Measurements from ENCODE around the gene MBD2.
"Not testable (repeated sequence)": the region's sequence is repeated elsewhere in the genome, so short reads cannot be mapped to it uniquely, and the experiment has no call there.

Gene MBD2

GRCh38 chr18:54260396-54261072, 36.1 kb upstream of the MBD2 start (continued):
- TF ChIP-seq, protein P1, sequence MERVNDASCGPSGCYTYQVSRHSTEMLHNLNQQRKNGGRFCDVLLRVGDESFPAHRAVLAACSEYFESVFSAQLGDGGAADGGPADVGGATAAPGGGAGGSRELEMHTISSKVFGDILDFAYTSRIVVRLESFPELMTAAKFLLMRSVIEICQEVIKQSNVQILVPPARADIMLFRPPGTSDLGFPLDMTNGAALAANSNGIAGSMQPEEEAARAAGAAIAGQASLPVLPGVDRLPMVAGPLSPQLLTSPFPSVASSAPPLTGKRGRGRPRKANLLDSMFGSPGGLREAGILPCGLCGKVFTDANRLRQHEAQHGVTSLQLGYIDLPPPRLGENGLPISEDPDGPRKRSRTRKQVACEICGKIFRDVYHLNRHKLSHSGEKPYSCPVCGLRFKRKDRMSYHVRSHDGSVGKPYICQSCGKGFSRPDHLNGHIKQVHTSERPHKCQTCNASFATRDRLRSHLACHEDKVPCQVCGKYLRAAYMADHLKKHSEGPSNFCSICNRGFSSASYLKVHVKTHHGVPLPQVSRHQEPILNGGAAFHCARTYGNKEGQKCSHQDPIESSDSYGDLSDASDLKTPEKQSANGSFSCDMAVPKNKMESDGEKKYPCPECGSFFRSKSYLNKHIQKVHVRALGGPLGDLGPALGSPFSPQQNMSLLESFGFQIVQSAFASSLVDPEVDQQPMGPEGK (tag by site-specific recombination; IDR thresholded peaks at IDR 0.05): no peak
- TF ChIP-seq HOXD13 (CRISPR knock-in tag; IDR thresholded peaks at IDR 0.05; ENCODE audit: borderline replicate concordance) (no peak), SP2 (tag by site-specific recombination; IDR thresholded peaks at IDR 0.05) (no peak)

DNA sequence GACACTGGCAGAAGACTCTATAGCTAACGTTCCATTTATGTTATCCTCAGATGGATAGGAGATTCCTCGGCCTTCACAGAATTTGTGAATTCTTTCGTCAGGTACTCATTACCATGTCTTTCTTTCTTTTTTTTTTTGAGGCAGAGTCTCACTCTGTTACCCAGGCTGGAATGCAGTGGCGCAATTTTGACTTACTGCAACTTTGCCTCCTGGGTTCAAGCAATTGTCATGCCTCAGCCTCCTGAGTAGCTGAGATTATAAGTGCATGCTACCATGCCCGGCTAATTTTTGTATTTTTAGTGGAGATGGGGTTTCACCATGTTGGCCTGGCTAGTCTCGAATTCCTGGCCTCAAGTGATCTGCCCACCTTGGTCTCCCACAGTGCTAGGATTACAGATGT, 33.3 kb upstream of the MBD2 start:
- POLR2A ChIA-PET; H3K4me1 ChIP-seq (ENCODE audit: control insufficient read depth, insufficient read depth, low read length): not testable (repeated sequence)

DNA sequence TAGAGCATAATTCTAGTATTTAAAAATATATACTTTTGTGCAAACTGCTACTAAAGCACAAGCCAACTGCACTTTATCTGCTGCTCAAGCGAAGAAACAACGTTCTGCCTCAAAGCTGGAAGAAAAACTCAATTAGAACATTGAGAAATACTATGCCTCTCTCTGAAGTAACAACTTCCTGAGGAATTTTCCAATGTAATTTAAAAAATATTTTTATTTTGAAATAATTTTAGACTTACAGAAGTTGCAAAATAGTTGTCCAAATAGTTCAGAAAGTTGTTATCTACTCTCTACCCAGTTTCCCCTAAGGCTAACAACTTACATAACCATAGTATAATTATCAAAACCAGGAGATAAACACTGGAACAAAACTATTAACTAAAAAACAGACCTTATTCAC, 32.5 kb upstream of the MBD2 start:
- Histone ChIP-seq H3K9me3 (ENCODE audit: control insufficient read depth, insufficient read depth, low read depth, low read length) (no peaks in the 10 kb centered on the region), H3K4me1 (ENCODE audit: control insufficient read depth, insufficient read depth, low read length) (peaks cover 9% of the 10 kb centered on the region), H3K4me3 (ENCODE audit: low read depth, low read length) (no peak overlapping the region), H3K27ac (ENCODE audit: extremely low read depth, low read depth, low read length) (no peak overlapping the region), H3K36me3 (ENCODE audit: control insufficient read depth in 2 of 2, insufficient read depth in 1 of 2, low read length in 2 of 2) (no peaks in the 10 kb centered on the region)
- ChIA-PET CTCF (interaction anchor here (0.5 kb wide), 1 partner anchor 133 kb away, joined by 3 read pairs; no protein-coding TSS in a partner anchor), POLR2A (no interaction called here)
- TF ChIP-seq, protein P2, sequence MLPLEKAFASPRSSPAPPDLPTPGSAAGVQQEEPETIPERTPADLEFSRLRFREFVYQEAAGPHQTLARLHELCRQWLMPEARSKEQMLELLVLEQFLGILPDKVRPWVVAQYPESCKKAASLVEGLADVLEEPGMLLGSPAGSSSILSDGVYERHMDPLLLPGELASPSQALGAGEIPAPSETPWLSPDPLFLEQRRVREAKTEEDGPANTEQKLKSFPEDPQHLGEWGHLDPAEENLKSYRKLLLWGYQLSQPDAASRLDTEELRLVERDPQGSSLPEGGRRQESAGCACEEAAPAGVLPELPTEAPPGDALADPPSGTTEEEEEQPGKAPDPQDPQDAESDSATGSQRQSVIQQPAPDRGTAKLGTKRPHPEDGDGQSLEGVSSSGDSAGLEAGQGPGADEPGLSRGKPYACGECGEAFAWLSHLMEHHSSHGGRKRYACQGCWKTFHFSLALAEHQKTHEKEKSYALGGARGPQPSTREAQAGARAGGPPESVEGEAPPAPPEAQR (tag by site-specific recombination; IDR thresholded peaks at IDR 0.05): no peak
- no peak for TF ChIP-seq KLF10 (tag by site-specific recombination; IDR thresholded peaks at IDR 0.05)

More for the DNA sequence above, 33.3 kb upstream of the MBD2 start:
- H3K27ac ChIP-seq (ENCODE audit: extremely low read depth, low read depth, low read length); H3K4me3 ChIP-seq (ENCODE audit: low read depth, low read length); H3K9me3 ChIP-seq (ENCODE audit: control insufficient read depth, insufficient read depth, low read depth, low read length); H3K36me3 ChIP-seq (ENCODE audit: control insufficient read depth in 2 of 2, insufficient read depth in 1 of 2, low read length in 2 of 2): not testable (repeated sequence)
- CTCF ChIA-PET: interaction anchor here (0.5 kb wide), 2 partner anchors 40 to 133 kb away, joined by 3 read pairs; no protein-coding TSS in a partner anchor

- H3K4me3 ChIP-seq (ENCODE audit: low read depth, low read length): no peak overlapping the region
- peaks cover 9% of the 10 kb centered on the region for H3K4me1 ChIP-seq (ENCODE audit: control insufficient read depth, insufficient read depth, low read length)
- CTCF ChIA-PET: interaction anchor here (1.2 to 1.3 kb wide), 2 partner anchors 10 to 14 kb away, joined by 5 read pairs; partner anchors contain the start of gene POLI
- H3K36me3 ChIP-seq (ENCODE audit: control insufficient read depth in 2 of 2, insufficient read depth in 1 of 2, low read length in 2 of 2): no peaks in the 10 kb centered on the region
- POLR2A ChIA-PET: no interaction called here
- H3K27ac ChIP-seq (ENCODE audit: extremely low read depth, low read depth, low read length): no peak overlapping the region
- TF ChIP-seq KLF16 (tag by site-specific recombination; IDR thresholded peaks at IDR 0.05) (no peak), SP7 (tag by site-specific recombination; IDR thresholded peaks at IDR 0.05) (peak; percentile 47; the same call in 1 of the 2 replicates), ZSCAN23 (tag by site-specific recombination; IDR thresholded peaks at IDR 0.05) (no peak), SALL2 (tag by site-specific recombination; IDR thresholded peaks at IDR 0.05; ENCODE audit: borderline replicate concordance) (no peak), ZNF600 (tag by site-specific recombination; IDR thresholded peaks at IDR 0.05) (no peak)
- no peaks in the 10 kb centered on the region for H3K9me3 ChIP-seq (ENCODE audit: control insufficient read depth, insufficient read depth, low read depth, low read length)
These were observed 30.7 kb upstream of the MBD2 start for GRCh38 chr18:54255141-54255540.

DNA sequence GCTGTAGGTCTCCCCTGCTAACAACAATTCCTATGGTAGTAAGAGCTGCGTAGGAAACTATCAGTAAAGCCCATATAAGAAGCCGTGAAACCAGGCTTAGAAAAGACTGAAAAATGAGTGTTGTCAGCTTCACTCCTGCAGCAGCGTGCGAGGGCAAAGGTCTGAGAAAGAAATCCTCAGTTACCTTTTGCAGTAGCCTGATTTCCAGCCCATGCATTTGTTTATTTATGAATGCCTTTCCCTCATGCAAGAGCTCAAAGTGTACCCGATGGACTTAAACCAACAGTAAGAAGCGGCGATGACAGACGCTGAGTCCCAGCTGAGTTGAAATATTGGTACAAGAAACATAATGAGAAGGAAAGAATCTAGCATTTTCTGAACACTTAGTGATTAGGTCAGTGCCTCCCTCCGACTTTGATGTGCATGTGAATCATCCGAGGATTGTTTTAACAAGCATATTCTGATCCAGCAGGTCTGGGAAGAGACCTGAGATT, 29.8 kb upstream of the MBD2 start:
- peaks cover 9% of the 10 kb centered on the region for H3K4me1 ChIP-seq (ENCODE audit: control insufficient read depth, insufficient read depth, low read length)
- H3K36me3 ChIP-seq (ENCODE audit: control insufficient read depth in 2 of 2, insufficient read depth in 1 of 2, low read length in 2 of 2): no peaks in the 10 kb centered on the region
- CTCF ChIA-PET: interaction anchor here (1.2 to 1.3 kb wide), 2 partner anchors 9 to 15 kb away, joined by 5 read pairs; partner anchors contain the start of gene POLI
- no peaks in the 10 kb centered on the region for H3K9me3 ChIP-seq (ENCODE audit: control insufficient read depth, insufficient read depth, low read depth, low read length)
- POLR2A ChIA-PET: interaction anchor here (1.0 to 1.9 kb wide), 2 partner anchors 15 to 30 kb away, joined by 3 to 9 read pairs; partner anchors contain the start of genes MBD2 and POLI
- no peak overlapping the region for H3K27ac ChIP-seq (ENCODE audit: extremely low read depth, low read depth, low read length)
- H3K4me3 ChIP-seq (ENCODE audit: low read depth, low read length): no peak overlapping the region
- TF ChIP-seq HIC1 (tag by site-specific recombination; IDR thresholded peaks at IDR 0.05): no peak
- no peak for TF ChIP-seq KLF8 (tag by site-specific recombination; IDR thresholded peaks at IDR 0.05)
- TF ChIP-seq PRDM6 (tag by site-specific recombination; IDR thresholded peaks at IDR 0.05): peak; percentile 43; the same call in 1 of the 2 replicates
- TF ChIP-seq ZNF704 (tag by site-specific recombination; IDR thresholded peaks at IDR 0.05): no peak

All from HEK293 (cell line).